NCI-H1436 treated with DMSO at 0.1 percent for 48 hours (cell line): Measurements from ENCODE around the gene RNF152.

Experiments
- DNase-seq: peaks from one replicate; lab custom pipeline; 2025; lab: John Stamatoyannopoulos, UW

Gene RNF152

DNA sequence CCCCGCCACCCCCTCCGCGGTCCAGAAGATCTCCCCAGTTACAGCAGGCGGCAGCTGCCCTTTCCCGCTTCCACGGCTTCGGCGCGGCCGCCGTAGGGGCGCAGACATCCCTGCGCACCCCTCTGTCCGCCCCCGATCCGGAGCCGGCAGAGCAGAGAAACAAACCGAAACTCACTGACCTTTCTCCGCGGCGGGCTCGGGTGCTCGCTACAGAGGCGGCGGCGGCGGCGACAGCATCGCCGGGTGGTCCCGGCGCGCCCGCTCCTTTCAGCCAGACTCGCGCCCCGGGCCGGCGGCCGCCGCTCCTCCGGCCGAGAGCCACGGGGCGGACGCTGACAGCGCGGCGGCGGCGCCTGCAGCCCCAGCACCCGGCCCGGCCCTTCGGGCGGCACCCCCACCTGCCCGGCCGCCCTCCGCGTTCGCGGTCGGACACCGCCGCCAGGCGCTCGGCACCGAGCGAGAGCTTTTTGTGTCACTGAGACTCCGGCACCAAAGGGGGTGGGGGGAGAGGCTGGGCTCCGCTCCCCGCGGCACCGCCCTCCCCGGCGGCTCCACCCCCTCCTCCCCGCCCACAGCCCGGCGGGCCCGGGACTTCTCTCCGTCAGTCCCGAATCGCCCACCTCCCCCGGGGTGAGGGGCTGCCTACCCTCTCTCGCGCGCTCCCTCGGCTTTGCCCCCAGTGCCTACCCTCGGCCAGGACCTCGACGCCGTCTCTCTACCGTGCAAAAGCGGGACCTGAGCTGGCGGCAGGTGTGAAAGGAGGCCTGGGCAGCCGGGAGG is 1.4 kb upstream of the RNF152 start:
- DNase-seq = peak; percentile 41

DNA sequence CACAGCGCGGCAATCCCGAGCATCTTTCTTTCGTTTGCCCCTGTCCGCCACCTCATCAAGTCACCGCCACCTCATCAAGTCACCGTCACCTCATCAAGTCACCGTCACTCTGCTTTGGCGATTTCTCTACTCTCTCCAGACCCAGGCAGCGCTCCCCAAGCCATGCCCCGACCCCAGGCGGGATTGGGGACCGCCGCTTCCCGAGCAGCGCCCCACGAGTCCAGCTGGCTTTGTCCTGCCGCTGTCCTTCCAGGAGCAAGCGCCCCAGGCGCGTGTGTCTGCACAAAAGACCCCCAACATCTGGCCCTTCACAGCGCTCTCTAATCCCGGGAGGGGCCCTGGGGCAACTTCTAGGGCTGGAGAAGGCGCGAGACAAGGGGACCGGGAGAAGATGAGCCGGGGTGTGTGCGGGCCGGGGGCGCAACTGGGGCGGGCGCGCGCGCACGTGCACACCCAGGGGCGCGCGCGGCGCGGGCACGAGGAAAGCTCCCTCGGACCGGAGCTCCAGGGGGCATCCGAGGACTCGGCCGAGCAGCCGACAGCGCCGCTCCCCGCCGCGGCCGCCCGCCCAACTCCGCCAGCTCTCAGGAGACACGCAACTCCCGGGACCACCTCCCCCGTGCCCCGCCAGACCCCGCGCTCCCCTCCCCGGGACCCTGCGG is 633 bp upstream of the RNF152 start:
- DNase-seq = no peak

DNA sequence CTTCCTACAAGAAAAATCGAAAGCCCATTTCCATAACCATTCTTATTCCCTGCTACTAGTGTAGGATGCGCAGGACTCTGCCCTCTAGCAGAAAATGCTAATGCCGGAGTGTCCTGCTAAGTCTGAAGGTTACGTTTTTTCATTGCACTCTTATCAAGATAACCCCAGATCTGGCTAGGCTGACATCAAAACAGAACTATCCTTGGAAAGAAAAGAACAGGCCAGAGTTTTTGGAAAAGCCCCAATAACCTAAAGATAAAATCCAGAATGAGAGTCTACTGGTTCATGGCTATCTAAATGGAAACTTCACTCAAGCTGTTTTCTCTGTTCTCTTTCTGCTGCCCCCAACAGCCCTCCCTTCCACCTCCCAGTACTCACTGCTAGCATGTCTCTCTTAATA is 913 bp downstream of the RNF152 start:
- DNase-seq = no peak

DNA sequence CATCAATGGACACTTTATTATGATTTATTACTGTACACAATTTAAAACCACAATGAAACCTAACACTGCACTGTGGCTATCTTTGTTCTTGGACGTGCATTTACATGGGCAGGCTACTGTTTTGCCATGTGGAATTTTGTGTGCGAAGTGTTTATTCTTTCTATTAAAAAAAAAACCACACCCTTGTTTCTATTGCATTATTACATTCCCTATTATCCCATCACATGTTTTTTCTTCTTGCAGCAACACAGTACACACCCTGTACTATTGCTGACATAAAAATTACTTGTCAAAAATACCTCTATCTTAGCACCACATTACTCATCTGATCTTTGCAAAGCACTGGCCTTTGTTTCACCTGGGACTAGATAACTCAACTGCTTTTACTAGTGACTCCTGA is 1.5 kb downstream of the RNF152 start:
- no peak for DNase-seq

DNA sequence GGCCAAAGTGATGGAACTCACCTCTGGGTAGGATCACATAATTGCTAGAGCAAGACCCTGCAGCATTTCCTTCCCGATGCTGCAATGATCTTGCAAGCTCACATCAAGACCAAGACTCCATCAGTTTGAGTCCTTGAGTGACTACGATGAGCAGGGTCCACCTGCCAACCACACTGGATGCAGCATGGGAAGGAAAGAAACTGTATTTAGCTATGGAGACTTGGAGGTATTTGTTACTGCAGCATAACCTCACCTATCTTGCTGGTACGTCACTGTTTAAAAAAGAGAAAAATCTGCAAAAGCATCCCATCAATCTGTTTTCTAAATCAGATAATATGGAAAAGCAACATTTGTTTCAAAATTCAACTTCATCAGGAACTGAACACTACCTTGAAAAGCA is 2.5 kb downstream of the RNF152 start:
- no peak for DNase-seq

DNA sequence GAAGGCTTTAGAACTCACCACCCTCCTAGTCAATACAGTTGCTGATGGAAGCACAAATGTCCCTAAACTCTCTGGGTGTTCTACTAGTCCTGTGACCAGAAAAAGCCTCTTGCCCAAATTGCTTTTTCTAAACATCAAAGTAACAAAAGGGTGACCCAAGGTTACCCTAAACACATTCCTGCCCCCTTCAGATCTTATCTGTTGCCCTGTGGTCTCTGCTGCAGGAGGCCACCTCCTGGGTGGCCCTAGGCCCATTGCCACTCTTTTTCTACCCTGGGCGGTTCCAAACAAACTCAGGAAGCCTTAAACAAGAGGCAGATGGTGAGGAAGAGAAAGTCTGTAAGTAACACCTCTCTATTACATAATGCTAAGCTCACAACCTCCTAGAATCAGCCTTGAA is 3.3 kb downstream of the RNF152 start:
- no peak for DNase-seq

DNA sequence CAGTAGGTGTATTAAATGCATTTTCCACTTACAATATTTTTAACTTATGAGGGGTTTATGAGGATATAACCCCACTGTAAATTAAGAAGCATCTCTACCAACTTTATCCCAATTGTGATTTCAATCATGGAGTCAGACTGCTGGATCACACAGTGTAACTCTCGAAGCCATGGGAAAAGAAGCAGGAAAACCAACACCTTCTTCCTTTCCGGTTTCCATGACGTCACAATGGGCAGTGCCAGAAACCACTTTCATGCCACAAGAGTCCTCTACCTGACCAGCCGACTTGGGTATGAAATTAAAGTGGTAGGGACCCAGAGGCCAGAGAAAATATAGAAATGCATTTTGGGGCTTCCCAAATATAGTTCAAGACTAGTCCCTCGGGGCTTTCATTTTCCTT is 4.2 kb downstream of the RNF152 start:
- no peak for DNase-seq

DNA sequence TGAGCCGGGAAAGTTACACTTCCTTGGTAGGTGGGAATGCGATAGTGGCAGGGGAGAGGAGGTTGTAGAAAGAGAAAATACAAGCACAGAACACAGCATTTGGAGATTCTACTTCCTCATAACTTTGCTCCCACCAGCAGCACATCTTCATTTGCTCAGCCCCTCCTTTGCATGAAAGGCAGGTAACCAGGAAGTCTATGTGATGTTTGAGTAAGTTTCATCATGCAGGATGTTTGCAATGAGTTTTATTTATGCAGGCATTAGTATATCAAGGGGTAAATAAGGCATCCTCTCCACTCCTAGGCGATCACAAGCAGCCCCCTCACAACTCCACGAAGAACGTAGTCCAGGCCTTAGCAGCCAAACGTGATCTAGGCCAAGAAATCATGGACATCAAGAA is 5.0 kb downstream of the RNF152 start:
- no peak for DNase-seq

DNA sequence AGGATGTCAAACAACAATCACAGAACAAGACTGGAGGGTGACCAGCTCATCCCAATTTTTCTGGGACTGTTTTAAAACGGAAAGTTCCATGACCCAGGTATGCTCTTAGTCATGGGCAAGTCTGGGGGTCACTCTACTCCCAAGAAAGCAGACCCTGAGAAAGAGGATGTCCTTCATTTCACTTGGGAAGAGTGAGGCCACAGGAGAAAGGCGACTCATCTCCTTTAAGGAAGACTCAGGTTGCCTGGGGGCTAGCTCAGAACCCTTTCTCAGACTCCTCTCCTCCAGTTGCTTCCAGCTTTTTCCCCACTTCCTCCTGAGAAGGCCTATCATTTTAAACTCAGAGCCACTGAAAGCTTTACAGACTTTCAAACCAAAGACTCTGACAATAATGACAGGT is 9.3 kb downstream of the RNF152 start:
- DNase-seq = no peak

DNA sequence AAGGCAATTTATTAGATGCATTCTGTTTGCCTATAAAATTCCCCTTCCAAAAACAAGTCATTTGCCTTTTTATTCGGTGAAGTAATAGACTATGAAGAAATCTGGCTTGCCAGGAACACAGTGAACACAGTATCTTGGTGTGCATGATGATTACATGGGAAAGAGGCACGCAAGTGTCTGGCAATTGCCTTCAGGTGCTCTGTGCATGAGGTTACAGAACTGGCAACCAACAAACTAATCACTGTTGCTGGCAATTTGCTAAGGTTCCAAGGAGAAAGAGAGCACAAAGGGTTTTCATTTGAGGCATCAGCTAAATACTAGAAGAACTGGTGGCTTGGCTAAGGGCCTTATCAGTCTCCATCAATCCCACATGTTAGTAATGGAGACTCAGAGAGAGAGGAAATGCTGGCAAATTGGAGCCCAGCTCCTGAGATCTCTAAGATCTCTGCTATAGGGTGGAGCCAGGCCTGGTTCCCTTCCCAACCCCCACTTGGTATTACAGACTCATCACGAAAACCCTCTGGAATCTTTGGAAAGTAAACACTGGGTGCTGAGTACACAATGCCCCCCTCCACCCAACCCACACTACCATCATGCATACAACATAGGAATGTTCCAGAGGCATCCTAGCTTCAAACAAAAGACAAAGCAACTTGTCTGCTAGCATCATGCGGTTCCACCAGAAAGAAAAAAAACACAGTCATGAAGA is 10.4 kb downstream of the RNF152 start:
- no peak for DNase-seq

DNA sequence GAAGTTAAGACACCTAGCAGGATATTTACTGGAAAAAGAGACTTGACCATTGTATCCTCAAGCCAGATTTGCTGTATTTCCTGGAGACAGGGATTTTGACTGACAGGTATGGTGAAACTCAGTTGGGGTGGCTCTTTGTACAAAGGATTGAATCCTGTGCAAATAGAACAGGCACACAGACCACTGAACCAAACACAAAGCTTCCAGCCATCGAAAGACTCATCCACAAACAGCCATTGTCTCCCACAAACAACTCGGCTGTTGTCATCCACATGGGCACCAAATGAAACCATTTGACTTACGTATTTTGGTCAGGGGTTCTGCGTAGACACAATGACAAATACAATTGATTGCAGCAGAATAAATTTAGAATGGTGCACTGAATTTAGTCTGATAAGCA is 15.9 kb downstream of the RNF152 start:
- DNase-seq = no peak

DNA sequence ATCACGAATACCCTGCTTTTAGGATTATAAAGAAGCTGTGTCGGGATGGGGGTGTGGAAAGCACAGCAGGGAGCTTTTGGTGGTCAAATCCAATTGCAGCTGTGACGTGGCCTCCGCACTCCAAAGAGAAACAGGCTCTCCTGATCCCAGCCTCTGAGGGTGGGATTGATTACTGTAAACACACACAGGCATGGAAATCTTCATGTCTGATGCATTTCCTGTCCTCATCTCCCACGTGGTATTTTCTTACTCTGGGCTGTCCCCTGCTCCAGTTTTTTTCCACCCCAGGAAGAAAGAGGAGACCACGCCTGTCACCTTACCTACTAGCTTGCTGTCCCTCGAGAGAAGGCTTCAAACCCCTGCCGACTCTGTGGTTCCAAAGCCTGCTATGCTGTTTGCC is 22.7 kb downstream of the RNF152 start:
- no peak for DNase-seq

DNA sequence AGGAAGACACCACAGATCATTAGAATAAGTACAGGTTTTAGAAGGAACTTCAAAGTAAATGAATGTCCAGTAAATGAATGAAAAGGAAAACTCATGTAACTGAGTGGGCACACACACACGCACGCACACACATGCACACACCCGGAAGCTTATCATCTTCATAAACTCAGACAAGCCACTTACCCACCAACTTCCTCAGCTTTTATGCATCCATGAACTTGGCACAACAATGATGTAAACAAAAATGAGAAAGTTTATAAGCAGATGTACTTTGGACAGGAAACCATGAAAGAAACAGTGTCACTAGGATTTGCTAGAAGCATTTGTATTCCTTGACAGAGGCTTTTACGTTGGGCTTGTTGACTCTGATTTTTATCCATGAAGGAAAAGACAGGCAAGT is 23.2 kb downstream of the RNF152 start:
- no peak for DNase-seq

DNA sequence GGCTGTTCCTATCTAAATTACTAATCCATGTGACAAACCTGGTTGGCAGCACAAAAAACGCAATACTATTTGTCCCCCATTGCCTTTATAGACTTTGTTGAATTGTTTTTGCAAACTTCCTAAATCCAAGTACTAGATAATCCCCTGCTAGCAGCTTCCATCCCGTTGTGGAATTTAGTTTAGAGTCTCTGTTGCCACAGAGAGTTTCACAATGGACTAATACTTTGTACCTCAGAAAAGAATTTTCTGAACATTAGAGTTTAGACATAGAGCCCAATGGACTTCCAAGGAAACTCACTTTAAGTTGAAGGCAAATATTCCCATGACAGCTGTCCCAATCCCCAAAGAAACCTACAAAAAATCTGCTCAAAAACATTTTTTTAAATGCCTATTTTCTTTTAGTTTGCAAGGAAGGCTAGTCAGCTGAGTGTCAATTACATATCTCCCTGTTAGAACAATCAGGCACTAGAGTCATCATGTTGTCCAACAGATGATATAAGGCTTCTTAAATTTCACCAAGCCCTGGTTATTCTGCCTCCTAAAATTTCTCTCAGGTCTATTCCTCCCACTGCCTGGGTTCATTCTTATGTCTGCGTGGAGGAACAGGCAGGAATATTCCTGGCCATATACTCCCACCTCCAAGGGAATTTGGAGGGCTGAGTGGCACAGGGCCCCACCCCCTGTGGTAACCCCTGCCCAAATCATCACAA is 27.2 kb downstream of the RNF152 start:
- no peak for DNase-seq

DNA sequence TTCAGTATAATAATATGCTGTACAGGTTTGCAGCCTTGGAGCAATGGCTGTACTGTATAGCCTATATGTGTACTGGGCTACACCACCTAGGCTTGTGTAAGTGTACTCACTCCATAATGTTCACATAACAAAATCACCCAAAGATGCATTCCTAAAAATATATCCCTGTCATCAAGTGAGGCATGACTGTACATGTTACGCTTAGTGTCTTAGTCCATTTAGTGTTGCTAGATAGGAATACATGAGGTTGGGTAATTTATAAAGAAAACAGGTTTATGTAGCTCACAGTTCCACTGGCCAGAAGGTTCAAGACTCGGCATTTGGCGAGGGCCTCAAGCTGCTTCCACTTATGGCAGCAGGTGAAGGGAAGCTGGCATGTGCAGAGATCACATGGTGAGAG is 31.4 kb downstream of the RNF152 start:
- no peak for DNase-seq

DNA sequence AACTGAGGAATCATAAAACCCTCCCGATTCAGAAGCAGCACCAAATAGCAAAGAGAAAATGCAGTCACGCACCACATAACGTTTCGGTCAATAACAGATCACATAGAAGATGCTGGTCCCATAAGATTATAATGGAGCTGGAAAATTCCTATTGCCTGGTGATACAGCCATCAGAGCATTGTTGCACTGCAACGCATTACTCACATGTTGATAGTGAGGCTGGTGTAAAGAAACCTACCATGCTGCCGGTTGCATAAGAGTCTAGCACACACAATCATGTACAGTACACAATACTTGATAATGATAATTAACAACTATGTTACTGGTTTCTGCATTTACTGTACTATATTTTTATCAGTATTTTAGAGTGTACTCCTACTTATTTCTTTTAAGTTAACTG is 32.5 kb downstream of the RNF152 start:
- DNase-seq = no peak

DNA sequence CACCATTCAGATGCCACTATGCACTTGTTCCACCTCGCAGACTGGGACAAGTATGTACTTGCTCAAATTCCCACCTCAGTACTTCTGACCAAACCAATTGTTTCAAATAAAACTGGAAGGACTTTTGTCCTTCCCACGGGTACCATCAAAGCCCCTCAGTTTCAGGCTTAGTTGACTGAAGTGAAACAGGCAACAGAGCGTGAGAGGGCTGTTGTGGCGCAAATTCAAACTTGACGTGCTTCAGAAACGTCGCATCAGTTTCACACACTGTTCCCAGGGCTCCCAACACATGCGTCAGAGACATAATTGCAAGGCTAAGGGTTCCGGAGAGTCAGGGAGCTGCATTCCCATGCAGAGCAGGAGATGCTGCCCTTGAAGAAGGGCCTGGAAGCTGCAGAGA is 33.7 kb downstream of the RNF152 start:
- DNase-seq = no peak

DNA sequence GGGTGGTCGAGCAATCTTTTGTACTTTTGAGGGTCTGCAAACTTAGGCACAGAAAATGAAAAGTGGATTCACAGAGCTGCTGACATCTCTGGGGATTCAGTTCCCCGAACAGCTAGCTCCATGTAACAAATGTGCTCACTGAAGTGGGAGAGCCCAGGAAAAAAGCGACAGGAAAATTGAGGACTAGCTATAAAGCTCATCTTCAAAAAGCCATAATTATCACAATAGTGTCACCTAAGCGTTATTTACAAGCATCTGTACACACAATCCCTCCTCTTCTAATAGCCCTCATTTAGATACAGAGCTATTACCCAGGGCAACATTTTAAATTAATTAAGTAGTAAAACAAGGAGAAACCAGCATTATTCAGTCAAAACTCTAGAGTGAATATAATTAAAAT is 36.1 kb downstream of the RNF152 start:
- DNase-seq = no peak

DNA sequence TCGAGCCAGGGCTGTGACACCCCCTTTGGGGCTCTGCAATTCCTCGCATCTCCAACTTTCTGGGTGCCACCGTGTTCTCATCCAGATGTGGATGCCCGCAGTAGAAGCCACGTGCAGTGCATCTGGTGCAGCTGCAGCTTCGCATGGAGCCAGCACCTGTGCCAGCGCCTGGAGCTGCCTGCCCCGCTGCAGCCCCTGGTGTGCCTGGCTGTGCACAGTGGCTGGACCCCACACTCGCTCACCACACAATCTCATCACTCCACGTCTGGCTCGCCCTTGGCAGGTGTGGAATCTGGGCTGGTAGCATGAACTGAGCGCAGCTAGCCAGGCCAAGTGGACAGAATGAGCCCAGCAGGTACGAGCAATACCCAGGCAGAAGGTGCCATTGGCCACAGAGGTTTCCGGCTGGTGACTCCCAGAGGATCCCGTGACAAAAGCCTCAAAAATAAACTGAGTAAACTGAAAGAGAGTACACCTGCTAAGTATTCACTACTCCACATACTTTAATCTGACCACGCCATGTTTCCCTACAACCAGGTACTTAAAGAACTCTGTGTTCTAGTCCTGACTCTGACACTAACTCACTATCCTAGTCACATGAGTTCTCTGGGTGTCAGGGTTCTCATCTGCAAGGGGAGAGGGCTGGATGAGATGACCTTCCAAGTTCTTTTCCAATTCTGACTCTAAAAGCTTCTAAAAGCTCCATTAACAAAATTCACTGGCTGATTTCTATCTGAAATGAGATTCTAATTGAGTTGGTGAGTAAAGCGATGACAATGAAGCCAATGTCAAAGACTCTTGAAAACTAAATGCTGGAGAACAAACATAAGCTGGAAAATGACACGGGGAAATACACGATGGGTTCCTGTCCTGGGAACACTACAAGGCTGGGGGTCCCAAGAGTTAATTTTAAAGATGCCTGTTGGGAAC is 37.1 kb downstream of the RNF152 start:
- no peak for DNase-seq

DNA sequence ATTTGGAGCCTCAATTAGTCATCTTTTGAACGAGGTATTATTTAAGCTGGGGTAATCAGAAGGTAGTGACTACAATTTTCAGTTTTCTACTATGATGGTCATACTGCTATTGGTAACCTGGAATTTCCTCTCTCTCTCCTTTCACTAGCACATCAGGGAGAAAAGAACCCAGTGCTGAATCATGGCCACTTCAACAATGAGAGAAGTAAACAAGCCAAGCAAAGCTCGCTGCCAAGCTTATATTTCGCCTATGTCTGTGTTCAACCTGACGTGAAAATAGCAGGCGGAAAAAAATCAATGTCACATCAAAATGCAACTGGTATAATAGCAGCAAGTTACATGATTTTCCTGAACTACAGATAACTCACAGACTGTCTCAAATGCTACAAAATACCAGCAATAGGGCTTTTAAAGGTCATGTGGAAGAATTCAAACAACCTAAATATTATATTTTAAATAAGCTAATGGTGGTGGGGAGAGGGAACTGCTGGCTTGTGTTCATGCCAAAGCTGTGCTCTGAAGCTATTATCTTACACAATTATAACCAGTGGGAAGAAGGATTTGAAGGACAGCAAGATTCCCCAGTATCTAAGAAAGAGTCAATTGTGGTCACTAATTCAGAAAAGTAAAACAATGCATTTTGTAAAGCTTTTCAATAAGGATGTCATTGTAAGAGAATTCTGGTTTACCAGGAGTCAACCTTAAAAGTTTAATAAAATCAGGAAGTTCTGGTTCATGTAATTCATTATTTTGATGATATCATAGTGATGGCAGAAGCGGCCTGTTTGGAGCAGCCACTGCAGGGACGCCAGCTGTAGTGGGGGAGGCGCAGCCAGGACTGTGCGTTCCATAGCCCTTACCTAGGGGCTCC is 38.0 kb downstream of the RNF152 start:
- no peak for DNase-seq

DNA sequence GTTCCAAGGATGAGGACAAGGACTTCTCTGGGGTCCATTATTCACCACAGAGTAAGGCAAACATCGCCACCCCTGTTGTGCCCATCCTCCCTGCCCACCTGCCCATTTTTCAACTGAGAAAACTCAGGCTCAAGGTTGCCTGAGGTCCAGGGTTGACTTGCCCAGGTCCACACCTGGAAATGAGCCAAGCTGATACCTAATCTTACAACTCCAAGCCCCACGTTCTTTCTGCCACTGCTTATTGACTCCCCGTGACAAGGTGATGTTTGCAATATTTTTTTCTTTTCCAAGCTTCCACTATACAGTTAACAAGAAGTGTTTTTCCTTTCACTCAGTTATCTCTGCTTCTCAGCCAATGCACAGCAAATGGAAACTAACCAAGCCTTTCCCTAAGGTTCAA is 39.0 kb downstream of the RNF152 start:
- no peak for DNase-seq
